H1 (cell line): Measurements from ENCODE around the gene PPP2R3B. TPM values are rescaled to one million over a fixed set of nuclear protein-coding genes. Genes with fewer than 3 reads are reported as not detected.

ENCODE experiments used
- CTCF ChIA-PET: fragments of 300-600 bp; sonication (Branson Sonifier 250); formaldehyde crosslinking; loops from one replicate; lab custom pipeline; 2021; ENCODE audit not compliant: partially characterized antibody; lab: Charles Lee
- POLR2A ChIA-PET: fragments of 300-600 bp; sonication (Branson Sonifier 250); formaldehyde crosslinking; loops from one replicate; lab custom pipeline; 2021; ENCODE audit warnings: inconsistent platforms; ENCODE audit not compliant: partially characterized antibody; lab: Charles Lee
- DNase-seq, 2 experiments: peaks; one replicate each; pipeline versions ENCODE4 v3.0.0 to v3.0.0-alpha.2; 2010 to 2022; ENCODE audit warnings: low spot score in 2 of 2, low read depth in 1 of 2, mixed read lengths in 1 of 2
- FAIRE-seq: peaks from 2 replicates; lab custom pipeline; 2011; peaks lifted over from hg19 to GRCh38; lab: Jason Lieb, UNC
- H2AFZ ChIP-seq: 2 replicates; pipeline ENCODE4 v1.8.1; 2012; ENCODE audit warnings: low read length, inconsistent platforms
- H2AK5ac ChIP-seq: 2 replicates; pipeline ENCODE4 v1.6.1; 2013; ENCODE audit warnings: low read depth, low read length
- H2BK120ac ChIP-seq: replicated peaks from 2 replicates; pipeline ENCODE3; 2013; ENCODE audit warnings: low read depth, low read length, inconsistent platforms
- H2BK12ac ChIP-seq: 2 replicates; pipeline ENCODE4 v1.6.1; 2013; ENCODE audit warnings: low read depth, low read length
- H2BK15ac ChIP-seq: 2 replicates; pipeline ENCODE4 v1.6.1; 2013; ENCODE audit warnings: low read length
- H2BK20ac ChIP-seq: 2 replicates; pipeline ENCODE4 v1.6.1; 2013; ENCODE audit warnings: low read length
- H2BK5ac ChIP-seq: 2 replicates; pipeline ENCODE4 v1.6.1; 2013; ENCODE audit warnings: low read depth, low read length
- H3K14ac ChIP-seq: 2 replicates; pipeline ENCODE4 v1.6.1; 2013; ENCODE audit warnings: inconsistent platforms; ENCODE audit not compliant: insufficient read length
- H3K18ac ChIP-seq: 2 replicates; pipeline ENCODE4 v1.6.1; 2013; ENCODE audit warnings: low read length; ENCODE audit errors: extremely low read depth
- H3K23ac ChIP-seq: 2 replicates; pipeline ENCODE4 v1.6.1; 2013; ENCODE audit warnings: inconsistent platforms; ENCODE audit not compliant: insufficient read length
- H3K23me2 ChIP-seq: 2 replicates; pipeline ENCODE4 v1.6.1; 2013; ENCODE audit warnings: low read depth, low read length
- H3K27ac ChIP-seq: 2 replicates; pipeline ENCODE4 v1.6.1; 2011; ENCODE audit warnings: low read depth, low read length, inconsistent platforms
- H3K27me3 ChIP-seq, 4 experiments: replicated peaks in 1 of 4; 1 replicate in 1 of 4; 2 replicates in 3 of 4; pipeline versions ENCODE4 v1.6.1 to v1.8.1; 2011 to 2013; ENCODE audit warnings: low read length in 3 of 4, mild to moderate bottlenecking in 3 of 4, inconsistent platforms in 2 of 4, mixed read lengths in 2 of 4, moderate library complexity in 1 of 4; ENCODE audit not compliant: control insufficient read depth in 3 of 4, insufficient read depth in 3 of 4; ENCODE audit errors: extremely low read depth in 1 of 4
- H3K36me3 ChIP-seq, 4 experiments: 2 replicates each; pipeline versions ENCODE4 v1.6.1 to v1.8.1; 2011 to 2013; ENCODE audit warnings: mild to moderate bottlenecking in 4 of 4, low read length in 3 of 4, moderate library complexity in 2 of 4, control low read depth in 1 of 4, inconsistent platforms in 1 of 4; ENCODE audit not compliant: insufficient read depth in 4 of 4, control insufficient read depth in 2 of 4
- H3K4ac ChIP-seq: replicated peaks from 2 replicates; pipeline ENCODE3; 2013; ENCODE audit warnings: low read length, low read depth, mixed read lengths, inconsistent platforms; ENCODE audit not compliant: insufficient read length
- H3K4me1 ChIP-seq, 4 experiments: replicated peaks in 1 of 4; 1 replicate in 1 of 4; 2 replicates in 3 of 4; pipeline versions ENCODE4 v1.6.1 to v1.8.1; 2011 to 2013; ENCODE audit warnings: low read length in 3 of 4, inconsistent platforms in 2 of 4, mixed read lengths in 1 of 4; ENCODE audit not compliant: insufficient read depth in 4 of 4, control insufficient read depth in 3 of 4
- H3K4me2 ChIP-seq, 2 experiments: 2 replicates each; pipeline versions ENCODE4 v1.6.1 to v1.8.1; 2011 to 2013; ENCODE audit warnings: low read depth in 2 of 2, low read length in 2 of 2, control low read depth in 1 of 2, inconsistent platforms in 1 of 2, mild to moderate bottlenecking in 1 of 2; ENCODE audit not compliant: insufficient read depth in 1 of 2
- H3K4me3 ChIP-seq, 4 experiments: fragments of 200-600, 300-600 bp in 1 of 4; sonication (generic), shearing (Covaris generic), sonication (Bioruptor Twin) in 1 of 4; 2 replicates each; pipeline versions ENCODE4 v1.5.1 to v1.8.1; 2011 to 2016; ENCODE audit warnings: low read length in 4 of 4, low read depth in 3 of 4, control low read depth in 2 of 4, inconsistent platforms in 2 of 4, mild to moderate bottlenecking in 2 of 4, mixed read lengths in 1 of 4, moderate library complexity in 1 of 4; ENCODE audit not compliant: insufficient read depth in 2 of 4; ENCODE audit errors: extremely low read depth in 1 of 4
- H3K56ac ChIP-seq: replicated peaks from 2 replicates; pipeline ENCODE3; 2013; ENCODE audit warnings: low read depth, mild to moderate bottlenecking, mixed read lengths, low read length, inconsistent platforms; ENCODE audit not compliant: insufficient read length
- H3K79me1 ChIP-seq: 2 replicates; pipeline ENCODE4 v1.6.1; 2013; ENCODE audit warnings: low read depth, low read length, control low read depth
- H3K79me2 ChIP-seq, 2 experiments: 2 replicates each; pipeline versions ENCODE4 v1.6.1 to v1.8.1; 2012 to 2013; ENCODE audit warnings: low read length in 2 of 2, mild to moderate bottlenecking in 2 of 2, inconsistent platforms in 1 of 2; ENCODE audit not compliant: insufficient read depth in 2 of 2, control insufficient read depth in 1 of 2
- H3K9ac ChIP-seq, 4 experiments: replicated peaks in 1 of 4; 1 replicate in 1 of 4; 2 replicates in 3 of 4; pipeline versions ENCODE4 v1.6.1 to v1.8.1; 2011 to 2013; ENCODE audit warnings: low read depth in 3 of 4, low read length in 3 of 4, control low read depth in 2 of 4, mild to moderate bottlenecking in 2 of 4, moderate library complexity in 2 of 4, inconsistent platforms in 1 of 4; ENCODE audit errors: extremely low read depth in 1 of 4
- H3K9me3 ChIP-seq, 2 experiments: 2 replicates each; pipeline versions ENCODE4 v1.6.1 to v1.8.1; 2012 to 2013; ENCODE audit warnings: mild to moderate bottlenecking in 2 of 2, moderate library complexity in 2 of 2, control low read depth in 1 of 2, inconsistent platforms in 1 of 2, low read depth in 1 of 2, low read length in 1 of 2, mixed read lengths in 1 of 2; ENCODE audit not compliant: insufficient read depth in 2 of 2
- H4K20me1 ChIP-seq, 2 experiments: replicated peaks in 1 of 2; 2 replicates each; pipeline versions ENCODE3 to v1.8.1; 2011 to 2013; ENCODE audit warnings: inconsistent platforms in 2 of 2, low read length in 2 of 2, mild to moderate bottlenecking in 1 of 2; ENCODE audit not compliant: insufficient read depth in 2 of 2, control insufficient read depth in 1 of 2
- H4K5ac ChIP-seq: 2 replicates; pipeline ENCODE4 v1.6.1; 2013; ENCODE audit warnings: low read length, low read depth, mixed read lengths, inconsistent platforms; ENCODE audit not compliant: insufficient read length
- H4K8ac ChIP-seq: 2 replicates; pipeline ENCODE4 v1.8.0; 2013; ENCODE audit warnings: mild to moderate bottlenecking, moderate library complexity, low read length, inconsistent platforms; ENCODE audit not compliant: insufficient read depth; ENCODE audit errors: extremely low read depth
- H4K91ac ChIP-seq: replicated peaks from 2 replicates; pipeline ENCODE3; 2013; ENCODE audit warnings: low read length, mixed read lengths, inconsistent platforms; ENCODE audit not compliant: insufficient read length
- CEBPB ChIP-seq: IDR thresholded peaks from 2 replicates; pipeline ENCODE4 v1.6.1; 2012; ENCODE audit warnings: low read depth, low read length
- E2F6 ChIP-seq: IDR thresholded peaks from 2 replicates; pipeline ENCODE4 v1.6.1; 2012; ENCODE audit warnings: inconsistent platforms
- EGR1 ChIP-seq: IDR thresholded peaks from 2 replicates; pipeline ENCODE4 v1.6.1; 2011; ENCODE audit warnings: low read depth, low read length, borderline replicate concordance
- GTF2F1 ChIP-seq: IDR thresholded peaks from 2 replicates; pipeline ENCODE4 v1.6.1; 2012; ENCODE audit warnings: low read depth, low read length, improper control_type of control experiment, borderline replicate concordance
- KDM5A ChIP-seq: fragments of 200-600 bp; IDR thresholded peaks from 2 replicates; pipeline ENCODE4 v1.7.1; 2012; ENCODE audit warnings: mild to moderate bottlenecking, low read length, inconsistent platforms, mixed read lengths
- POLR2A ChIP-seq, 2 experiments: IDR thresholded peaks; 1 replicate in 1 of 2; 2 replicates in 1 of 2; pipeline ENCODE4 v1.6.1; 2011; ENCODE audit warnings: low read depth in 2 of 2, low read length in 2 of 2, mild to moderate bottlenecking in 2 of 2; ENCODE audit errors: control extremely low read depth in 1 of 2
- POLR2AphosphoS5 ChIP-seq: IDR thresholded peaks from 2 replicates; pipeline ENCODE4 v1.6.1; 2011; ENCODE audit warnings: low read depth, low read length
- RBBP5 ChIP-seq: IDR thresholded peaks from 2 replicates; pipeline ENCODE4 v1.7.1; 2012; ENCODE audit warnings: low read depth, mild to moderate bottlenecking, inconsistent platforms, low read length, moderate library complexity, borderline replicate concordance
- RFX5 ChIP-seq: IDR thresholded peaks from 2 replicates; pipeline ENCODE4 v1.6.1; 2011; ENCODE audit warnings: low read depth, low read length, improper control_type of control experiment, borderline replicate concordance
- RXRA ChIP-seq: IDR thresholded peaks from 2 replicates; pipeline ENCODE4 v1.6.1; 2011; ENCODE audit warnings: low read depth, mild to moderate bottlenecking, low read length, moderate library complexity; ENCODE audit not compliant: insufficient read depth
- ZNF274 ChIP-seq: IDR thresholded peaks from 2 replicates; pipeline ENCODE4 v1.7.0; 2012; ENCODE audit warnings: low read length, borderline replicate concordance; ENCODE audit errors: extremely low read depth
- WGBS, 2 experiments: shearing (Covaris generic) in 1 of 2; methylation state at CpG; one replicate each; pipeline versions ENCODE4 v1.1.6 to v1.1.7; 2013 to 2015; ENCODE audit warnings: low lambda C conversion rate in 2 of 2, mixed read lengths in 2 of 2, inconsistent platforms in 1 of 2, low coverage in 1 of 2, missing lambda C conversion rate in 1 of 2; ENCODE audit not compliant: insufficient replicate concordance in 2 of 2, insufficient coverage in 1 of 2, insufficient read length in 1 of 2; ENCODE audit errors: extremely low coverage in 1 of 2, missing lambda C conversion rate in 1 of 2; 5-methylcytosine and 5-hydroxymethylcytosine counted together
- polyA plus RNA-seq, 7 experiments: library from polyadenylated mRNA; depleted of rRNA in 3 of 7; stranded (reverse) in 5 of 7; unstranded in 2 of 7; fragments of >200 nt in 5 of 7; fragments of 200-250 nt in 2 of 7; gene quantifications; 1 replicate in 5 of 7; 2 replicates in 1 of 7; 4 replicates in 1 of 7; pipeline versions ENCODE4 v1.2.1 to v1.2.3, GENCODE V29; 2011 to 2013; ENCODE audit warnings: missing spikeins in 2 of 7, mixed read lengths in 2 of 7
- total RNA-seq: library from RNA; stranded (reverse); fragmentation: NEBNext Ultra II Directional; extraction: Animal tissue kit (Norgen Biotek cat#: 25700); gene quantifications from 2 replicates; pipeline ENCODE4 v1.2.1, GENCODE V29; 2021
- TF ChIP-seq, protein P1 (sequence below): IDR thresholded peaks from 2 replicates; pipeline ENCODE4 v1.6.1; 2011; ENCODE audit warnings: low read length, improper control_type of control experiment

The PPP2R3B gene
- total and polyA plus RNA-seq, 2 of the 8 experiments (the other 6 are each of a cell fraction or from before 2014, with no cell fraction given), result 47.6 to 86.7 TPM

GRCh38 chrX:308821-309520, 77.7 kb downstream of the PPP2R3B start:
- no peaks in the 10 kb centered on the region for H3K9me3 ChIP-seq
- H3K27ac ChIP-seq, result no peak overlapping the region
- H3K23ac ChIP-seq, result no peak overlapping the region
- no peak overlapping the region for H2BK20ac ChIP-seq
- no peak overlapping the region for H3K18ac ChIP-seq
- H2AK5ac ChIP-seq, result no peak overlapping the region
- no peak overlapping the region for H3K4me3 ChIP-seq
- H3K79me2 ChIP-seq, result no peaks in the 10 kb centered on the region; a peak in 1 of 4 replicates
- no peak overlapping the region for H3K9ac ChIP-seq
- H3K36me3 ChIP-seq, result peaks cover 20 to 72% (median 50%) of the 10 kb centered on the region in 4 experiments
- H3K56ac ChIP-seq, result no peak overlapping the region
- POLR2A ChIA-PET, result no interaction called here
- peaks cover 5% of the 10 kb centered on the region; the same call in 1 of the 2 replicates for H3K79me1 ChIP-seq
- H3K23me2 ChIP-seq, result peaks cover 6% of the 10 kb centered on the region; the same call in 1 of the 2 replicates
- no peak overlapping the region for H4K5ac ChIP-seq
- H3K4me2 ChIP-seq, result no peak overlapping the region
- no peaks in the 10 kb centered on the region for H3K4me1 ChIP-seq
- no peak overlapping the region for H2BK12ac ChIP-seq
- H2AFZ ChIP-seq, result no peak overlapping the region
- 85% methylated on average over 30 of the region's 30 CpGs; no CpG with 5 or more reads in 1 of the 2 experiments for WGBS, 2 experiments
- H4K20me1 ChIP-seq, result peaks cover 6 to 20% of the 10 kb centered on the region in 2 experiments
- H4K8ac ChIP-seq, result no peak overlapping the region
- H4K91ac ChIP-seq, result no peak overlapping the region
- no peak overlapping the region for H3K4ac ChIP-seq
- no peak overlapping the region for H2BK15ac ChIP-seq
- no peak overlapping the region for H3K14ac ChIP-seq
- DNase-seq (no peak), FAIRE-seq (no peak)
- H2BK5ac ChIP-seq, result no peak overlapping the region
- CTCF ChIA-PET, result no interaction called here
- H3K27me3 ChIP-seq, result no peaks in the 10 kb centered on the region
- H2BK120ac ChIP-seq, result no peak overlapping the region
- TF ChIP-seq POLR2A (IDR thresholded peaks at IDR 0.05; ENCODE audit: control extremely low read depth in 1 of 2, low read depth in 2 of 2, low read length in 2 of 2) (no peak), RFX5 (no peak), RXRA (no peak), ZNF274 (no peak), GTF2F1 (no peak), CEBPB (no peak), KDM5A (no peak), EGR1 (no peak), E2F6 (no peak), POLR2AphosphoS5 (no peak), RBBP5 (no peak)
- TF ChIP-seq, protein P1, sequence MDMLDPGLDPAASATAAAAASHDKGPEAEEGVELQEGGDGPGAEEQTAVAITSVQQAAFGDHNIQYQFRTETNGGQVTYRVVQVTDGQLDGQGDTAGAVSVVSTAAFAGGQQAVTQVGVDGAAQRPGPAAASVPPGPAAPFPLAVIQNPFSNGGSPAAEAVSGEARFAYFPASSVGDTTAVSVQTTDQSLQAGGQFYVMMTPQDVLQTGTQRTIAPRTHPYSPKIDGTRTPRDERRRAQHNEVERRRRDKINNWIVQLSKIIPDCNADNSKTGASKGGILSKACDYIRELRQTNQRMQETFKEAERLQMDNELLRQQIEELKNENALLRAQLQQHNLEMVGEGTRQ, result no peak
